GM18511 (cell line): ENCODE data around the gene TVP23A.

Experiments used
- ATAC-seq: cut with Tn5 transposase; IDR thresholded peaks from one replicate; pipeline ENCODE4 v1.9.1; 2021; ENCODE audit warnings: mild to moderate bottlenecking, moderate library complexity; ENCODE audit not compliant: unreplicated experiment

Gene TVP23A

DNA sequence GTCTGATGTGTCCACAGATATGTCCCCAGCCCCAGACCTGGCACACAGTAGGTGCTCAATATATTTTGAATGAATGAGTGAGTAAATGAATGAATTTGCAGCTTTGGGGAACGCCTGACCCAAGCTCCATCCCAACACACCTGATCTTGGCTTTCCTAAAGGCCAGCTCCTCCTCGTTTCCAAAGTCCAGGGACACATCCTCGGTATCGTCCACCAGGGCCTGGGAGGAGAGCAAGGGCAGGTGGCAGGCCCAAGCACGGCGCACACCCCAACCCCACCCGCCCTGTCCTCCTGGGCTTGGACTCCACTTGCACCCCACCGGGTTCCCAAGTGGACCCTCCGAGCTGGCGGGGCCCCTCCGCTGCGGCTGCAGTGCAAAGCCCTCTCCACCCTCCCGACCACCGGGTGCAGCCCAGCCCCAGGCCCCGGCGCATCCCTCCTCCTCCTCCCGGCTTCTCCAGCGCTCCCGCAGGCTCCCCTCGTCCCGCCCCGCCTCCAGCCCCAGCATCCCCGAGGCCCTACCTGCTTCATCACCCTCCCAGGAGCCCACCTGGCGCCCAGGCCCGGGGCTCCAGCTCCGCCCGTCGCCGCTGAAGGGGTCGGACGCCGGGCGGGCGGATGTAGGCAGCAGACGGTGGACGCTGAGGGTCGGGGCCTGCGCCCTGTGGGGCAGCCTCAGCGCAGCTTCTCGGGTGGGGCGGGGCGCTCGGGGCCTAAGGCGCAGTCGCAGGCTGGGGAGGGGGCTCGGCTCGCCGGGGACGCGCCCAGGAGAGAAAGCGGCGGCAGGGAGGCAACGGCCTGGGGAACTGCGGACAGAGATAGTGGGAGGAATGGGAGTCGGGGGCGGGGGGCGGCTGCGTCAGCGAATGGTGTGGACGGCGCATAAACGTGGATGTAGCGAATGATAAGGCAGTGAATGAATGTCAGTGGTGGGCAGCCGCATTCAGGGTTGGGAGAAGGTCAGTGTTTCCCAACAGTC, at the start of gene TVP23A:
TSS of gene TVP23A (minus strand) at position 832 of the 979 bp plus-strand sequence. CDS start at position 531, 301 bp downstream.
- ATAC-seq = no peak

DNA sequence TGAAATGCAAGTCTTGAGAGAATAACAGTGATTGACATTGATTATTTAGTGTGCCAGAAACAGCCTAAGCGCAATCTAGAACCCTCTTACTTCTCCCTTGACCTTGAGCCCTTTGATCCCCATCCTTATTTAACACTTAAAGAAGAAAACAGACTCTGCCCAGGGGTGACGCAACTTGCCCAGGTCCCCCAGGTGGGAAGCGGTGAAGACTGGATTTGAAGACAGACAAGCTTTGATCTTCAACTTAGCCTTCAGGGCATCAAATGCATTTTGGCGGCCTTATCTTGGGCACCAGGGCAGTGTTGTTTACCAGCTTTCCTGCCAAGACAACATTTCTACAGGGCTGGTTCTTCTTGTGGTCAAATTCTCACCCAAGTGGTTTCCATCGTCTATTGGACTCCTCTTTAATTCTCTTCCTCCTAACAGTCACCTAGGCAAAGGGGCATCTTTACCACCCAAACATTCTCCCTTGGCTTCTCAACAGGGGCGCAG, 49.6 kb upstream of the TVP23A start:
- ATAC-seq = no peak

GRCh38 chr16:10867199-10867598, 48.6 kb upstream of the TVP23A start:
- ATAC-seq = no peak

DNA sequence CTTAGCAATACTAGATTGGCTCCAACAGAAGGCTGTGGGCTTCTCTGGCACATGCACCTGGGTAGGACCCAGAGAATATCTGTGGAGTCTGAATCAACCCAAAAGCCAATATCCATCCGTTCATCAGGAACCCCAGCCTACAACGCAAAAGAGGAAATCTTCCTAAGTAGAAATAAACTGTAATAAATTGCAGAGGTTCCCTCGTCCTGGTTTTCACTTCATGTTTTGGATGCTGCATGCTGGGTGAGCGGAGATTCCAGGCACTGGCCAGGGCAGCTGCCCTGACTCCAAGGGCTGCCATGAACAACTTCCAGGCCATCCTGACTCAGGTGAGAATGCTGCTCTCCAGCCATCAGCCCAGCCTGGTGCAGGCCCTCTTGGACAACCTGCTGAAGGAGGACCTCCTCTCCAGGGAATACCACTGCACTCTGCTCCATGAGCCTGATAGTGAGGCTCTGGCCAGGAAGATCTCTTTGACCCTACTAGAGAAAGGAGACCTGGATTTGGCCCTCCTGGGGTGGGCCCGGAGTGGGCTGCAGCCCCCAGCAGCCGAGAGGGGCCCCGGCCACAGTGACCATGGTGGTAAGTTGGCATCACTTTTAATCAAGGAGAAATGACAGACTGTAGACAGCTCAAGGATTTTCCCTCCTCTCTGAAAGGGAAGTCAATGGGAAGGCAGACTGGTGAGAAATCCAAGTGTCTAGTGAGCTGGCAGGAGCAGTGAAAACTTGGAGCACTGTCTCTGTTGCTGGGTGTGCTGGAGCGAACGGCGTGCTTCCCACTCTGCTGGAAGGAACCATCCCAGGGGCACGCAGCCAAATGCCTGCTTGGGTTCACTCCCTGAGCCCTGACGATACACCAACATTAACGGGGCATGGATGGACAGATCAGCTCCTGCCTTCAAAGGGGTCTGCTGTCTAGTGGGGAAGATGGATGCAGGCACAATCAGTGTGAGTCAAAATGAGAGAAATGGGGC, 47.7 kb upstream of the TVP23A start:
- ATAC-seq = no peak

DNA sequence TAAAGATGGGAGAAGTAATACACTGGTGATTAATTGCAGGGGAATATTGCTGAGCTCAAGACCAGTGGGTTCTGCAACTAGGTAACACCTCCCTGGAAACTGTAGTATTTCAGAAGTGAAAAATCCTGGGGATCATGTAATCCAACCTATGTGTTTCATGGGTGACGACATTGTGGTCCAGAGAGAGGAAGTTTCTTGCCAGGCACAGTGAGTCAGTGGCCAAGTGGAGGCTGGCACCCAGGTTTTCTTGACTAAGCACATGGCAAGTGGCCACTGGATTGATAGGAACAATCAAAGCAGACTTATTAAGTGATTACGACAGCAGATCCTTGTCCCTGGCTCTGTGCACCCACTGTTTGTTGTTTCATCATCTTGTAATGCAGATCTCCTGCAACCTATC, 43.8 kb upstream of the TVP23A start:
- no peak for ATAC-seq

- ATAC-seq = no peak
These were observed 41.1 kb upstream of the TVP23A start for GRCh38 chr16:10859658-10860057.

- no peak for ATAC-seq
These were observed 40.4 kb upstream of the TVP23A start for GRCh38 chr16:10859020-10859419.

- no peak for ATAC-seq
These were observed 39.6 kb upstream of the TVP23A start for GRCh38 chr16:10858203-10858602.

DNA sequence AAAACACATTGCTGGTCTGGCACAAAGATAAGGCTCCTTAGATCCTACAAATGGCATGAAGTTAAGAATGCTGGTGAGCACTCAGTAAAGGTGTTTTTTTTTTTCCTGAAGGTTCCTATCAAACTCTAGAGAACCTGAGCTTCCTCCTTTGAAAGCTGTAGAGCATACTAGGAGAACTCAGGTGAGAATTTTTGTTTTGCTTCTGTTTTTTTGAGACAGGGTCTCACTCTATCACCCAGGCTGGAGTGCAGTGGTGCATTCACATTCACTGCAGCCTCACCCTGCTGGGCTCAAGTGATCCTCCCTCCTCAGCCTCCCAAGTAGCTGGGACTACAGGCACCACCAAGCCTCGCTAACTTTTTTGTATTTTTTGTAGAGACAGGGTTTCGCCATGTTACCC, 37.4 kb upstream of the TVP23A start:
- no peak for ATAC-seq

DNA sequence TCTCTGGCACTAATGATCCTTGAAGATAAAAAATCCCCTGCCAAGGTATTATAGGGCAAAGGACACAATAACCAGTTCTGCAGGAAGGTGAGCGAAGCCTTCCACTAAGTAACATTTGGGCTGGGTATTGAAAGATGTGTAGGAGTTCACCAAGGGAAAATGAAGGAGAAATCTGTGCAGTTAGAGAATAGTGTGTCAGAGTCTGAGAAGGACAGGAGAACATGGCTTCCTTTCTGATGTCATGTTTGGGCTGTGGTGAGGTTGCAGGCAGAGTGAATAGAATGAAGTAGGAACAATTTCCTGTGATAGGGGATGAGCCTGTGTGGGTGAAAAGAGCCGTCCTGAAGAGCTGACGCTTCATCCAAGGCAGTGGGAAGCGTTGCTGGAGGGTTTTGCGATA, 34.4 kb upstream of the TVP23A start:
- ATAC-seq = no peak

DNA sequence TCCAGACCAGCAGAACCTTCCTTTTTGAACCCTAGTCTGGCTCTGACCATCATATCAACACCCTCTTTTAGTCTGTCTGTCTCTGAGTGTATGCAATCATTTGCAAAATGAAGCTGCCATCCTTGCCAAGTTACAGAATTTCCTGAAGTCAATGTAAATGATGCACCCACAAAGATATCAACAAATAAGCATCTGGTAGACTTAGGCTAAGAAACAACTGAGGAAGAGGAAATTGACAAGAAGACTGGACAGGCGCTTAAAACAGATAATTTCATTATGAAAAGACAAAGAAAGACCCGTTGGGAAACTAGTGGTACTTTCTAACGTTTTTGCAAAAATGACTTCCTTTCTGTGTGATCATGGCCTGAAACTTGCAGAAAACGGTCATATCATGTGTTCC, 33.7 kb upstream of the TVP23A start:
- ATAC-seq = no peak

DNA sequence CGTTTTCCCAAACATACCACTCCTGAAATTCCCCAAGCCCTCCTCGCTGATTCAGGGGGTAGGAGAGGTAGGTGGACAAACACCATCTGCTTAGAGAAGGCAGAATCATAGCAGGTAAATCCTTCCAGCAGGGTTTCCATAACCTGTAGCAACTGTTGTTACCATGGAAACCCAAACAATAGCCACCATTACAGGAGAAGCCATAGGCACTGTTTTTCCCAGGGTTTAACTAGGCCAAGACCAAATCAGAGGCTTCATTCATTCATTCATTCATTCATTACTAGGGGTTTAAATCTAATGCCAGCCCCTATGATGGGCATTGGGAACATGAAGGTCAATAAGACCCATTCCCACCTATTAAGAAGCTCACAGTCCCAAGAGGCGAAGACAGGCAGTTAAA, 32.9 kb upstream of the TVP23A start:
- no peak for ATAC-seq

GRCh38 chr16:10850478-10850850, 31.9 kb upstream of the TVP23A start:
- no peak for ATAC-seq

DNA sequence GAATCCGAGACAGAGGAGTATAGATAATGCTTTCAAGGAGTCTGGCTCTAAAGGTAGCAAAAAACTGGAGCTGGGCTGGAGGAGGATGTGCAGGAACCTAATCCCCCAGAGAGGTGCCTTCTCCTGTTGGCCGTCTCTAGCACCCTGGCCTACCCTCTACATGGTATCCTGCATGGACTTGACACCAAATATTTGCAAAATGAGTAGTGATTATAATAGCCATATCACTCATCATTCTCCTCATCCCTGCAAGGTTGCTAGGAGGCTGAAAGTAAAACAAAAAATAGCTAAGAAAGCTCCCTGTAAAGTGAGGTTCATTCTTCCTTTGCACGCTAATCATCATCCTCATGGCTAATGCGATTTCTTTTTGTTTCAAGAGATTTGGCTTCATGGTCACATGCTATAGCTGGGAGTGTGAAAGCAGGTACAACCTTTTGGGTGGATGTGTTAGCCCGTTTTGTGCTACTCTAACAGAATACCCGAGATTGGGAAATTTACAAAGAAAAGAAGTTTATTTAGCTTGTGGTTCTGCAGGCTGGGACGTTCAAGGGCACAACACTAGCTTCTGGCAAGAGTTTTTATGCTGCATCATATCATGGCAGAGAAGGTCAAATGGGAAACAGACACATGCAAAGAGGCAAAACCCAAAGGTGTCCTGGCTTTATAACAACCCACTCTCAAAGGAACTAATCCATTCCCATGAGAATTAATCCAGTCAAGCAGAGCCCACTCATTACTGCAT, 31.3 kb upstream of the TVP23A start:
- ATAC-seq = no peak

GRCh38 chr16:10847176-10847575, 28.6 kb upstream of the TVP23A start:
- no peak for ATAC-seq

DNA sequence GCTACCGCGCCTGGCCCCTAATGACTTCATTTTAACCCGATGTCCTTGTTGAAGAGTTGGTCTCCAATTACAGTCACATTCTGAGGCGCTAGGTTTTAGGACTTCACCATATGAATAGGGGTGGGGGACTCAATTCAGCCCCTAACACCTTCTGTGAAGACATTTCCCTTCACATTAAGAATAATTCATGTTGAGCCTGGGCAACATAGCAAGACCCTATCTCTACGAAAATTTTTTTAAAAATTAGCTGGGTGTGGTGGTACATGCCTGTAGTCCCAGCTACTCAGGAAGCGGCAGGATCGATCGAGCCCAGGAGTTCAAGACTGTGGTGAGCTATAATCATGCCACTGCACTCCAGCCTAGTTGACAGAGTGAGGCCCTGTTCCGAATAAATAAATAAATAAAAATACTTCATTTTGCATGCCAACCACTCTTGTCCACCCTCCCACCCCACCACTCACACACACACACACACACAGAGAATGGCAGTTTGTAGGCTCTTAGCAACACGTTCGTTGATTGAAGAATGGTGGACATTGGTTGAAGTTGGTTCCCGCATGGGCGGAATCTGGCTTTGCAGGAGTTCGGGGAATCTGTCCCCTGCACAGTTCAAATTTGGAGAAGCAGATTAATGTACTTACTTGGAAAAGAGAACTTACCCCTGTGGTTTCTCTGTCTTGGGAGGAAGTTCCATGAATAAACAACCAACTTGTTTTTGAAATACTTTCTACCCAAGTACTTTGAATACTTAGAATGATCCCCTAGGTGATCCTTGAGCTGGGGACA, 27.8 kb upstream of the TVP23A start:
- ATAC-seq = no peak

GRCh38 chr16:10840703-10841102, 22.1 kb upstream of the TVP23A start:
- no peak for ATAC-seq

GRCh38 chr16:10839279-10839666, 20.7 kb upstream of the TVP23A start:
- ATAC-seq = no peak

- no peak for ATAC-seq
These were observed 20.2 kb upstream of the TVP23A start for GRCh38 chr16:10838621-10839278.
